Right lobe of liver (tissue), 6 donors: ENCODE data around the gene NXNL1. TPM values are rescaled to one million over a fixed set of nuclear protein-coding genes. Genes with fewer than 3 reads are reported as not detected.

Experiments
- ATAC-seq, 4 donors: fragments of 200-7000 bp; cut with Tn5 transposase; one replicate each; pipeline ENCODE4 v1.9.1; 2020; ENCODE audit warnings: mild to moderate bottlenecking in 4 of 4, moderate library complexity in 4 of 4
- DNase-seq, 3 donors: peaks; one replicate each; pipeline ENCODE4 v3.0.0-alpha.2; 2020
- H3K27ac ChIP-seq, 3 donors: fragments of 200-600 bp; one replicate each; pipeline ENCODE4 v1.8.0; 2022
- H3K27me3 ChIP-seq, 2 donors: fragments of 200-600 bp; one replicate each; pipeline ENCODE4 v1.8.0; 2022
- H3K36me3 ChIP-seq, 4 donors: fragments of 200-600 bp; sonication (generic) in 1 of 4; one replicate each; pipeline versions ENCODE4 v1.5.1 to v1.8.0; 2017 to 2022; ENCODE audit warnings: control low read depth in 1 of 4
- H3K4me1 ChIP-seq, 4 donors: fragments of 200-600 bp; sonication (generic) in 1 of 4; one replicate each; pipeline versions ENCODE4 v1.5.1 to v1.8.0; 2017 to 2022; ENCODE audit warnings: control low read depth in 1 of 4
- H3K4me3 ChIP-seq, 3 donors: fragments of 200-600 bp; one replicate each; pipeline ENCODE4 v1.8.0; 2022
- H3K9me3 ChIP-seq, 4 donors: fragments of 200-600 bp; sonication (generic) in 1 of 4; one replicate each; pipeline versions ENCODE4 v1.5.1 to v1.8.0; 2017 to 2022; ENCODE audit warnings: control low read depth in 1 of 4
- POLR2A ChIP-seq: fragments of 450-650 bp; IDR thresholded peaks from one replicate; pipeline ENCODE4 v1.6.1; 2017; ENCODE audit warnings: antibody characterized with exemption, mild to moderate bottlenecking
- WGBS: methylation state at CpG from one replicate; pipeline ENCODE4 v1.1.6; 2018; ENCODE audit warnings: low coverage, low lambda C conversion rate; ENCODE audit not compliant: insufficient coverage; ENCODE audit errors: missing lambda C conversion rate; 5-methylcytosine and 5-hydroxymethylcytosine counted together
- intact Hi-C, 2 donors: fragments of 100-400 bp; cut with DNase I; formaldehyde crosslinking; loops; one replicate each; pipeline versions ENCODE4 v1.11.2 to v1.14.1; 2022
- total RNA-seq, 6 experiments: library from RNA; depleted of rRNA in 2 of 6; stranded (reverse); fragments of >200 nt in 2 of 6; fragmentation: NEBNext Ultra II Directional in 3 of 6; extraction: Animal tissue kit (Norgen Biotek cat#: 25700) in 3 of 6; gene quantifications; one replicate each; pipeline versions ENCODE4 v1.1.0 to v1.2.4, GENCODE V29; 2016 to 2023
- TF ChIP-seq, protein P1 (sequence below), 4 donors: fragments of 200-600 bp in 3 of 4; fragments of 450-650 bp in 1 of 4; IDR thresholded peaks; one replicate each; pipeline versions ENCODE4 v1.5.1 to v1.8.0; 2016 to 2022; ENCODE audit warnings: antibody characterized with exemption in 4 of 4, mild to moderate bottlenecking in 2 of 4
- donor health status: DM: no; HTN: yes; CAD: no.
- donor health status: DM: no; HTN: no; CAD: no.
- donor health status: DM: no; HTN: no; CAD: no.
- donor health status: DM: no; HTN: yes; CAD: no.
- donor health status: DM: no; HTN: yes; CAD: no.

NXNL1 gene
- total RNA-seq, 6 experiments from 2014 or later: not detected

- no peak for TF ChIP-seq POLR2A
- TF ChIP-seq, protein P1, sequence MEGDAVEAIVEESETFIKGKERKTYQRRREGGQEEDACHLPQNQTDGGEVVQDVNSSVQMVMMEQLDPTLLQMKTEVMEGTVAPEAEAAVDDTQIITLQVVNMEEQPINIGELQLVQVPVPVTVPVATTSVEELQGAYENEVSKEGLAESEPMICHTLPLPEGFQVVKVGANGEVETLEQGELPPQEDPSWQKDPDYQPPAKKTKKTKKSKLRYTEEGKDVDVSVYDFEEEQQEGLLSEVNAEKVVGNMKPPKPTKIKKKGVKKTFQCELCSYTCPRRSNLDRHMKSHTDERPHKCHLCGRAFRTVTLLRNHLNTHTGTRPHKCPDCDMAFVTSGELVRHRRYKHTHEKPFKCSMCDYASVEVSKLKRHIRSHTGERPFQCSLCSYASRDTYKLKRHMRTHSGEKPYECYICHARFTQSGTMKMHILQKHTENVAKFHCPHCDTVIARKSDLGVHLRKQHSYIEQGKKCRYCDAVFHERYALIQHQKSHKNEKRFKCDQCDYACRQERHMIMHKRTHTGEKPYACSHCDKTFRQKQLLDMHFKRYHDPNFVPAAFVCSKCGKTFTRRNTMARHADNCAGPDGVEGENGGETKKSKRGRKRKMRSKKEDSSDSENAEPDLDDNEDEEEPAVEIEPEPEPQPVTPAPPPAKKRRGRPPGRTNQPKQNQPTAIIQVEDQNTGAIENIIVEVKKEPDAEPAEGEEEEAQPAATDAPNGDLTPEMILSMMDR (IDR thresholded peaks at IDR 0.05): no peak
- Histone ChIP-seq H3K4me3 (no peak overlapping the region), H3K27ac (no peak overlapping the region), H3K9me3 (no peaks in the 10 kb centered on the region), H3K4me1 (no peaks in the 10 kb centered on the region), H3K27me3 (no peaks in the 10 kb centered on the region), H3K36me3 (no peaks in the 10 kb centered on the region)
- intact Hi-C loops: no loop called here
- WGBS: 86% methylated on average over 1 of the region's 7 CpGs
- ATAC-seq: no peak
- no peak for DNase-seq
Observed at GRCh38 chr19:17431417-17431816, 29.3 kb downstream of the NXNL1 start.

- no peaks in the 10 kb centered on the region for H3K9me3 ChIP-seq
- ATAC-seq (peak in 1 of 4 donors; percentile 11), DNase-seq (no peak)
- 66% methylated on average over 13 of the region's 17 CpGs for WGBS
- H3K36me3 ChIP-seq: no peaks in the 10 kb centered on the region
- H3K27ac ChIP-seq: no peak overlapping the region
- H3K4me1 ChIP-seq: no peaks in the 10 kb centered on the region
- intact Hi-C loops: no loop called here
- no peak overlapping the region for H3K4me3 ChIP-seq
- no peak for TF ChIP-seq POLR2A
- TF ChIP-seq, protein P1 (IDR thresholded peaks at IDR 0.05): no peak
- no peaks in the 10 kb centered on the region for H3K27me3 ChIP-seq
Observed at GRCh38 chr19:17429641-17430113, 31.0 kb downstream of the NXNL1 start.

- no peaks in the 10 kb centered on the region for H3K9me3 ChIP-seq
- TF ChIP-seq, protein P1 (IDR thresholded peaks at IDR 0.05): peak in 1 of 4 donors; percentile 15
- no peak for TF ChIP-seq POLR2A
- H3K36me3 ChIP-seq: no peaks in the 10 kb centered on the region
- WGBS: 34% methylated on average over 10 of the region's 27 CpGs
- no peaks in the 10 kb centered on the region for H3K27me3 ChIP-seq
- H3K4me1 ChIP-seq: peaks cover 0 to 7% (median 0%) of the 10 kb centered on the region in 4 donors
- no peak overlapping the region for H3K4me3 ChIP-seq
- ATAC-seq (peak in 3 of 4 donors; percentile 13 to 27 (median 19)), DNase-seq (no peak)
- no peak overlapping the region for H3K27ac ChIP-seq
- intact Hi-C loops: no loop called here
Observed at GRCh38 chr19:17424743-17425365, 35.9 kb downstream of the NXNL1 start.

- H3K36me3 ChIP-seq: no peaks in the 10 kb centered on the region
- peaks cover 0 to 13% (median 0%) of the 10 kb centered on the region in 4 donors for H3K4me1 ChIP-seq
- 80% methylated on average over 1 of the region's 20 CpGs for WGBS
- no peak for TF ChIP-seq POLR2A
- TF ChIP-seq, protein P1 (IDR thresholded peaks at IDR 0.05): no peak
- ATAC-seq (no peak), DNase-seq (peak in 1 of 3 donors; percentile 57)
- intact Hi-C loops: no loop called here
- no peak overlapping the region for H3K4me3 ChIP-seq
- no peak overlapping the region for H3K27ac ChIP-seq
- no peaks in the 10 kb centered on the region for H3K27me3 ChIP-seq
- no peaks in the 10 kb centered on the region for H3K9me3 ChIP-seq
Observed at GRCh38 chr19:17423429-17424208, 37.1 kb downstream of the NXNL1 start.
